HL-60 (cell line): Measurements from ENCODE around the gene AAK1.

Source experiments
- DNase-seq, 2 experiments: peaks; one replicate each; pipeline ENCODE4 v3.0.0-alpha.2; 2010 to 2020; ENCODE audit warnings: low read depth in 1 of 2, low spot score in 1 of 2
- H3K27ac ChIP-seq: fragments of 250-450 bp; sonication (Bioruptor Pico); replicated peaks from 2 replicates; pipeline ENCODE4 v1.5.1; 2020; ENCODE audit warnings: mild to moderate bottlenecking, moderate library complexity
- H3K27me3 ChIP-seq: fragments of 250-450 bp; sonication (Bioruptor Pico); 2 replicates; pipeline ENCODE4 v1.5.1; 2021; ENCODE audit warnings: mild to moderate bottlenecking, moderate library complexity; ENCODE audit not compliant: insufficient read depth, poor library complexity, severe bottlenecking
- H3K4me3 ChIP-seq: replicated peaks from 2 replicates; pipeline ENCODE4 v1.5.1; 2011; ENCODE audit warnings: mild to moderate bottlenecking, control low read depth, low read length; ENCODE audit not compliant: insufficient read depth
- CTCF ChIP-seq: IDR thresholded peaks from one replicate; pipeline ENCODE4 v1.5.1; 2011; ENCODE audit warnings: low read length, control low read depth, inconsistent platforms; ENCODE audit not compliant: insufficient read depth
- GABPA ChIP-seq: IDR thresholded peaks from 2 replicates; pipeline ENCODE4 v1.6.1; 2012; ENCODE audit warnings: low read depth
- POLR2AphosphoS5 ChIP-seq: IDR thresholded peaks from 2 replicates; pipeline ENCODE4 v1.6.1; 2012; ENCODE audit warnings: low read depth
- REST ChIP-seq: IDR thresholded peaks from 2 replicates; pipeline ENCODE4 v1.6.1; 2012; ENCODE audit warnings: low read depth; ENCODE audit not compliant: insufficient replicate concordance
- SPI1 ChIP-seq: IDR thresholded peaks from 2 replicates; pipeline ENCODE4 v1.6.1; 2012; ENCODE audit warnings: low read depth, mild to moderate bottlenecking, borderline replicate concordance

The AAK1 gene

GRCh38 chr2:69585855-69586555 is 57.5 kb downstream of the AAK1 start:
- Histone ChIP-seq H3K27ac (no peak overlapping the region), H3K27me3 (no peaks in the 10 kb centered on the region), H3K4me3 (no peak overlapping the region)
- DNase-seq, result no peak
- TF ChIP-seq CTCF, result no peak
- no peak for TF ChIP-seq REST
- TF ChIP-seq SPI1, result no peak
- TF ChIP-seq GABPA, result no peak
- no peak for TF ChIP-seq POLR2AphosphoS5

- peak in 1 of 2 experiments; percentile 22 for DNase-seq
- TF ChIP-seq REST (no peak), SPI1 (no peak), GABPA (no peak), POLR2AphosphoS5 (no peak), CTCF (no peak)
- Histone ChIP-seq H3K27me3 (no peaks in the 10 kb centered on the region), H3K4me3 (no peak overlapping the region), H3K27ac (no peak overlapping the region)
Observed at GRCh38 chr2:69584127-69584889, 59.2 kb downstream of the AAK1 start.

- no peak overlapping the region for H3K4me3 ChIP-seq
- no peaks in the 10 kb centered on the region for H3K27me3 ChIP-seq
- DNase-seq, result no peak
- H3K27ac ChIP-seq, result peak overlapping the region; percentile 81
- TF ChIP-seq SPI1, result no peak
- no peak for TF ChIP-seq REST
- no peak for TF ChIP-seq CTCF
- TF ChIP-seq POLR2AphosphoS5, result no peak
- TF ChIP-seq GABPA, result no peak
Observed at GRCh38 chr2:69583321-69583833, 60.2 kb downstream of the AAK1 start.
